ENCODE data around the gene COL26A1. TPM values are rescaled to one million over a fixed set of nuclear protein-coding genes. Genes with fewer than 3 reads are reported as not detected.

The COL26A1 gene
- total RNA-seq, 3 donors from 2014 or later (not counting 1 experiment from before 2014, with no cell fraction given), result 0.16 TPM; not detected in 2

DNA sequence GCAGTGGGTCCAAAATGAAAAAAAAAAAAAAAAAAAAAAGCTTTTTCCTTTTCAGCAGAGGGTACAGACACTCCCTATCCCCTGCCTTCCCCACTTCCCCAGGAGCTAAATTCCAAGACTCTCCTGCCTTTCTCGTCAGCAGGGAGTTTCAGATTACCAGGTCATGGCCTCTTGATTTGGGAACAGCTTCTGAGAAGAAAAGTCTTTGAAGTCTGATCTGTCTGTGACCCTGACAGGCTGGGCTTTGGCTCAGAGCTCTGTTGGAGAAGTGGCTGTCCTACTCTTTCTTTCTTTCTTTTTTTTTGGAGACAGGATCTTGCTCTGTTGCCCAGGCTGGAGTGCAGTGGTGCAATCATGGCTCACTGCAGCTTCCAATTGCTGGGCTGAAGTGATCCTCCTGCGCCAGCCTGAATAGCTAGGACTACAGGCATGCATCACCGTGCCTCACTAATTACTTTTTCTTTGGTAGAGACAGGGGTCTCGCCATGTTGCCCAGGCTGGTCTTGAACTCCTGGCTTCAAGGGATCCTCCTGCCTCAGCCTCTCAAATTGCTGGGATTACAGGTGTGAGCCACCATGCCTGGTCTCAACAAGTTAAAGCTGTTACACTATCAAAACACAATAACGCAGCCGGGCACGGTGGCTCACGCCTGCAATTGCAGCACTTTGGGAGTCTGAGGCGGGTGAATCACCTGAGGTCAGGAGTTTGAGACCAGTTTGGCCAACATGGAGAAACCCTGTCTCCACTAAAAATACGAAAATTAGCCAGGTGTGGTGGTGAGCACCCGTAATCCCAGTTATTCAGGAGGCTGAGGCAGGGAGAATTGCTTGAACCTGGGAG is 59.9 kb downstream of the COL26A1 start:
- H3K27ac ChIP-seq (ENCODE audit: low read length), result no peak overlapping the region
- TF ChIP-seq, protein P1, sequence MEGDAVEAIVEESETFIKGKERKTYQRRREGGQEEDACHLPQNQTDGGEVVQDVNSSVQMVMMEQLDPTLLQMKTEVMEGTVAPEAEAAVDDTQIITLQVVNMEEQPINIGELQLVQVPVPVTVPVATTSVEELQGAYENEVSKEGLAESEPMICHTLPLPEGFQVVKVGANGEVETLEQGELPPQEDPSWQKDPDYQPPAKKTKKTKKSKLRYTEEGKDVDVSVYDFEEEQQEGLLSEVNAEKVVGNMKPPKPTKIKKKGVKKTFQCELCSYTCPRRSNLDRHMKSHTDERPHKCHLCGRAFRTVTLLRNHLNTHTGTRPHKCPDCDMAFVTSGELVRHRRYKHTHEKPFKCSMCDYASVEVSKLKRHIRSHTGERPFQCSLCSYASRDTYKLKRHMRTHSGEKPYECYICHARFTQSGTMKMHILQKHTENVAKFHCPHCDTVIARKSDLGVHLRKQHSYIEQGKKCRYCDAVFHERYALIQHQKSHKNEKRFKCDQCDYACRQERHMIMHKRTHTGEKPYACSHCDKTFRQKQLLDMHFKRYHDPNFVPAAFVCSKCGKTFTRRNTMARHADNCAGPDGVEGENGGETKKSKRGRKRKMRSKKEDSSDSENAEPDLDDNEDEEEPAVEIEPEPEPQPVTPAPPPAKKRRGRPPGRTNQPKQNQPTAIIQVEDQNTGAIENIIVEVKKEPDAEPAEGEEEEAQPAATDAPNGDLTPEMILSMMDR (IDR thresholded peaks at IDR 0.05), result no peak
- no peak overlapping the region for H3K4me3 ChIP-seq (ENCODE audit: low read length)
- intact Hi-C loops (cut with micrococcal nuclease), result no loop called here
- ATAC-seq (no peak), DNase-seq (no peak)
- H3K27ac Mint-ChIP-seq, result no peak overlapping the region
- no peaks in the 10 kb centered on the region for H3K9me3 ChIP-seq (ENCODE audit: control insufficient read depth, insufficient read depth, low read length)
- no peaks in the 10 kb centered on the region for H3K36me3 Mint-ChIP-seq
- H3K27me3 ChIP-seq (ENCODE audit: control insufficient read depth, insufficient read depth, low read length), result no peaks in the 10 kb centered on the region
- no peaks in the 10 kb centered on the region for H3K9me3 Mint-ChIP-seq
- WGBS (ENCODE audit: insufficient coverage), result 85% methylated on average over 11 of the region's 11 CpGs
- H3K36me3 ChIP-seq (ENCODE audit: control insufficient read depth, insufficient read depth, low read length), result no peaks in the 10 kb centered on the region
- H3K4me1 ChIP-seq (ENCODE audit: control insufficient read depth, insufficient read depth, low read length), result no peaks in the 10 kb centered on the region
- no peak overlapping the region for H3K4me3 Mint-ChIP-seq
- no peaks in the 10 kb centered on the region for H3K4me1 Mint-ChIP-seq
- peaks cover 0 to 5% of the 10 kb centered on the region in 2 donors for H3K27me3 Mint-ChIP-seq (ENCODE audit: low read depth in 2 of 2)

DNA sequence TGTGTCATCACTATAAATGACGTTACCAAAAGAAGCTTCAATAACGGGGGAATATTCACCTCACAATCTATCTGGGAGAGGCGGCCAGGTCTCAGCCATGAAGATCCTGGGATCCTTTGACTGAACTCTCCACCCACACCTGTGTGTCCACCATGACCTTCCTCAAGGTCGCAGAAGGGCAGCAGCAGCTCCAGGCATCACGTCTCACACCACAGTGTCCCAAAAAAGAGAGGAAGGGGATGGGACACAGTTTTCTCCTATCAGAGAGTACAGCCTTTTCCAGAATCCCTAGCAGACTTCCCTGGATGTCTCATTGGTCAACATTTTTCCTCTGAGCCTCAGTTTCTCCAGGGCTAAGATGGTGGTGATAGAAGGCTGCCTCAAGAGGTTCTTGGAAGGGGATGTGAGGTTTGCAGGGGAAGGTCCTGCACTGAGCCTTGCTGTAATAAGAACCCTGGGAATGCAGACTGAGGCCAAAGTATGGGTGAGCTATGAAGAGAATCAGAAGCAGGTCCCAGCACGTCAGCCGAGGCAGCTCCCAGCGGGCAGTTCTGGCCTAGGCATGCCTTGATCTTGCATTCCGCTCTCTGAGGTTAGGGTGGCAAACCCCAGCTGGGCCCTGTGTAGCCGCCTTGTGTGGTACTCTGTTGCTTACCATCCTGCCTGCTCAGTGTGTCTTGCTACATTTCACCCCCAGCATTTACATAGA is 63.8 kb downstream of the COL26A1 start:
- no peak overlapping the region for H3K27ac ChIP-seq (ENCODE audit: low read length)
- no peaks in the 10 kb centered on the region for H3K9me3 Mint-ChIP-seq
- TF ChIP-seq, protein P1 (IDR thresholded peaks at IDR 0.05), result no peak
- no peak overlapping the region for H3K4me3 ChIP-seq (ENCODE audit: low read length)
- H3K4me1 Mint-ChIP-seq, result peaks cover 11% of the 10 kb centered on the region in 2 donors
- H3K4me3 Mint-ChIP-seq, result no peak overlapping the region
- ATAC-seq (no peak), DNase-seq (no peak)
- peaks cover 3% of the 10 kb centered on the region for H3K4me1 ChIP-seq (ENCODE audit: control insufficient read depth, insufficient read depth, low read length)
- H3K36me3 Mint-ChIP-seq, result no peaks in the 10 kb centered on the region
- 81% methylated on average over 10 of the region's 10 CpGs for WGBS (ENCODE audit: insufficient coverage)
- intact Hi-C loops (cut with micrococcal nuclease), result no loop called here
- H3K27ac Mint-ChIP-seq, result no peak overlapping the region
- peaks cover 0 to 7% of the 10 kb centered on the region in 2 donors for H3K27me3 Mint-ChIP-seq (ENCODE audit: low read depth in 2 of 2)
- H3K36me3 ChIP-seq (ENCODE audit: control insufficient read depth, insufficient read depth, low read length), result no peaks in the 10 kb centered on the region
- H3K9me3 ChIP-seq (ENCODE audit: control insufficient read depth, insufficient read depth, low read length), result no peaks in the 10 kb centered on the region
- no peaks in the 10 kb centered on the region for H3K27me3 ChIP-seq (ENCODE audit: control insufficient read depth, insufficient read depth, low read length)

DNA sequence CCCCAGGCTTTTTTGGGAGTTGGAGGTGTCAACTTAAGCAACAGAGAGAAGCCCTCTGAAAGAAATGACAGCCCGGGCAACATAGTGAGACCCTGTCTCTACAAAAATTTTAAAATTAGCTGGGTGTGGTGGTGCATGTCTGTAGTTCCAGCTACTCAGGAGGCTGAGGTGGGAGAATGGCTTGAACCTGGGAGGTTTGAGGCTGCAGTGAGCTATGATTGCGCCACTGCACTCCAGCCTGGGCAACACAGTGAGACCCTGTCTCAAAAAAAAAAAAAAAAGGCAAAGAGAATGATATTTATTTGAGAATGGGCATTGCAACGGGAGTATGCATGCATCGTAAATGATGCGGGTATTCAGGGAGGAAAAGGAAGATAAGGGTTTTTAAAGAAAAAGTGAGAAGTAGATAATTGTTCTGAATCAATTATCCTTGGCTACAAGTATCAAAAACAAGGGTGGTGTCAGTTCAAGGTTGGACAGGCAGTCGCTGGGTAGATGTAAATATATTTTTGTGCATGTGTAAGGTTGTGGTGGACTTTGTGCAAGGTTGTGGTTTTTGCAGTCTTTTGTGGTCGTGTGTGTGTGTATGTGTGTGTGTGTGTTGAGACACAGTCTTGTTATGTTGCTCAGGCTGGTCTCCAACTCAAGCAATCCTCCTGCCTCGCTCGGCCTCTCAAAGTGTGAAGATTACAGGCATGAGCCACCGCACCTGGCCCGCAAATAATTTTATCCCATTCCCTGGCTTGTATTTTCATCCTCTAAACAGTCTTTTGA is 65.6 kb downstream of the COL26A1 start:
- H3K4me3 ChIP-seq (ENCODE audit: low read length), result no peak overlapping the region
- H3K9me3 ChIP-seq (ENCODE audit: control insufficient read depth, insufficient read depth, low read length), result no peaks in the 10 kb centered on the region
- TF ChIP-seq, protein P1 (IDR thresholded peaks at IDR 0.05), result no peak
- no peaks in the 10 kb centered on the region for H3K36me3 ChIP-seq (ENCODE audit: control insufficient read depth, insufficient read depth, low read length)
- ATAC-seq, result peak in 1 of 3 donors; percentile 39
- peaks cover 11% of the 10 kb centered on the region in 2 donors for H3K4me1 Mint-ChIP-seq
- no peak overlapping the region for H3K27ac ChIP-seq (ENCODE audit: low read length)
- no peak for DNase-seq
- WGBS (ENCODE audit: insufficient coverage), result 45% methylated on average over 11 of the region's 11 CpGs
- H3K27ac Mint-ChIP-seq, result no peak overlapping the region
- peaks cover 3% of the 10 kb centered on the region for H3K4me1 ChIP-seq (ENCODE audit: control insufficient read depth, insufficient read depth, low read length)
- H3K27me3 Mint-ChIP-seq (ENCODE audit: low read depth in 2 of 2), result peaks cover 9 to 10% of the 10 kb centered on the region in 2 donors
- intact Hi-C loops (cut with micrococcal nuclease), result no loop called here
- no peaks in the 10 kb centered on the region for H3K9me3 Mint-ChIP-seq
- H3K36me3 Mint-ChIP-seq, result no peaks in the 10 kb centered on the region
- H3K4me3 Mint-ChIP-seq, result peak overlapping the region; percentile 0
- no peaks in the 10 kb centered on the region for H3K27me3 ChIP-seq (ENCODE audit: control insufficient read depth, insufficient read depth, low read length)
